WI38 (cell line): Measurements from ENCODE around the gene RNF220.

Source experiments
- H3K4me3 ChIP-seq: 2 replicates; pipeline ENCODE4 v1.5.1; 2011; ENCODE audit warnings: low read depth, mild to moderate bottlenecking, control low read depth, low read length
- TF ChIP-seq, protein P1 (sequence below): IDR thresholded peaks from 2 replicates; pipeline ENCODE4 v1.5.1; 2012; ENCODE audit warnings: low read depth, mild to moderate bottlenecking, control low read depth, low read length

RNF220 gene

GRCh38 chr1:44505210-44505993 is 100.3 kb downstream of the RNF220 start:
- H3K4me3 ChIP-seq: no peak overlapping the region
- TF ChIP-seq, protein P1, sequence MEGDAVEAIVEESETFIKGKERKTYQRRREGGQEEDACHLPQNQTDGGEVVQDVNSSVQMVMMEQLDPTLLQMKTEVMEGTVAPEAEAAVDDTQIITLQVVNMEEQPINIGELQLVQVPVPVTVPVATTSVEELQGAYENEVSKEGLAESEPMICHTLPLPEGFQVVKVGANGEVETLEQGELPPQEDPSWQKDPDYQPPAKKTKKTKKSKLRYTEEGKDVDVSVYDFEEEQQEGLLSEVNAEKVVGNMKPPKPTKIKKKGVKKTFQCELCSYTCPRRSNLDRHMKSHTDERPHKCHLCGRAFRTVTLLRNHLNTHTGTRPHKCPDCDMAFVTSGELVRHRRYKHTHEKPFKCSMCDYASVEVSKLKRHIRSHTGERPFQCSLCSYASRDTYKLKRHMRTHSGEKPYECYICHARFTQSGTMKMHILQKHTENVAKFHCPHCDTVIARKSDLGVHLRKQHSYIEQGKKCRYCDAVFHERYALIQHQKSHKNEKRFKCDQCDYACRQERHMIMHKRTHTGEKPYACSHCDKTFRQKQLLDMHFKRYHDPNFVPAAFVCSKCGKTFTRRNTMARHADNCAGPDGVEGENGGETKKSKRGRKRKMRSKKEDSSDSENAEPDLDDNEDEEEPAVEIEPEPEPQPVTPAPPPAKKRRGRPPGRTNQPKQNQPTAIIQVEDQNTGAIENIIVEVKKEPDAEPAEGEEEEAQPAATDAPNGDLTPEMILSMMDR: no peak

DNA sequence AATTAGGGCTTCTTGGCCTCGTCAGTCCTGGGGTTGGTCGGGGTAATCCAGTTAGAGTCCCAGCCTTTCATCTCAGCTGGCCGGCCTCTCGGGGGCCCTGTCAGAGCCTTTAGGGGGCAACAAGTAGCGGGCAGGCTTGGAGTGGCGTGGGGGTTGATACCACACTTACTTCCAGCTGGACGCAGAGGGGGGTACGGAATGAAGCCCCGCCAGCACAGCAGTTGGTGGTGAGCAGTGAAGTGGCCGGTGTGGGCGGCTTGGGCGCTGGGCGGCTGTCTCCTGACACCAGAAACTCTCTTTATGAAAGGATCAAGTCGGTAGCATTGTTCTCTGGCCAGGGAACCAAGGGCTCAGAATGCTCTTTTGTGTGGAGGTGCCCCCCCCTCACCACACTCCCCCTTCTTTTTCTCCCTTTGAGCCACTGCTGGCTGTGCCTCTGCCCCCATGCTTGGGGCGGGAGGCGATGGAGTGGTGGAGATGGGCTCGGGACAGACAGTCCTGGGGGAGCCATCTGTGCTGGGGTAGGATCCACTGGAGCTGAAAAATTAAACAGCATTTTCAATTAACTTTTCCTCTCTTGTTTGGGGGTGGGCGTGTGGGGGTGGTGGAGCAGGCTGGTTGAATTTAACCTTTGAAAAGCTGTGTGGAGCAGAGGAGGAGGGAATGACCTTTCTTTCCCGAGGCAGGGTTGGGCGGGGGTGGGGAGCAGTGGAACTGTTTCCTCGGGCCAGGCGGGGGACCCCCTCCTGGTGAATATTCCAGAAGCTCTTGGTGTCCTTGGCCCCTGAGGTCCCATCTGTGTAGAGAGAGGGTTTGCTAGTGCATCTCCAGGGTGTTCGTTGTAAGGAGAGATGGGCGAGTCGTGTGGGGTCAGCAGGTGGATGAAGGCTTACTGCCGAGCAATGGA is 102.7 kb downstream of the RNF220 start:
- TF ChIP-seq, protein P1: no peak
- no peak overlapping the region for H3K4me3 ChIP-seq

GRCh38 chr1:44508397-44508745 is 103.3 kb downstream of the RNF220 start:
- TF ChIP-seq, protein P1: no peak
- H3K4me3 ChIP-seq: no peak overlapping the region

DNA sequence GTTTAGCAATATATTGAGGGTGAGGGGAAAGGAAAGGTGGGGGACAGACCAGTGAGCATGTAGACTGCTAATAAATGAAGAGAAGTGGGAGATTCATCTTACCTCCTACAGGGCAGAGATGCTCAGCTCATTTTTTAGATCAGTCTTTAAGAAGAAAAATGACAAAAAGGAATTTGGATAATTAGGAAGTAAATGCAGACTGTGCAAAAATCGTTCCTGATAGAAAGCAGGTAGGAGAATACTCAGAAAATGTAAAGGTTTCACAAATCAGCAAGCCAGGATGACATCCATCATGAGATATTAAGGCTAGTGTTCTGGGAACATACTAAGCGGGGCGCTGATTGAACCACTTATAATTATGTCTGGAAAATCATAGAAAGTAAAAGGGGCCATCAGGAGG is 106.3 kb downstream of the RNF220 start:
- H3K4me3 ChIP-seq: no peak overlapping the region
- TF ChIP-seq, protein P1: no peak

DNA sequence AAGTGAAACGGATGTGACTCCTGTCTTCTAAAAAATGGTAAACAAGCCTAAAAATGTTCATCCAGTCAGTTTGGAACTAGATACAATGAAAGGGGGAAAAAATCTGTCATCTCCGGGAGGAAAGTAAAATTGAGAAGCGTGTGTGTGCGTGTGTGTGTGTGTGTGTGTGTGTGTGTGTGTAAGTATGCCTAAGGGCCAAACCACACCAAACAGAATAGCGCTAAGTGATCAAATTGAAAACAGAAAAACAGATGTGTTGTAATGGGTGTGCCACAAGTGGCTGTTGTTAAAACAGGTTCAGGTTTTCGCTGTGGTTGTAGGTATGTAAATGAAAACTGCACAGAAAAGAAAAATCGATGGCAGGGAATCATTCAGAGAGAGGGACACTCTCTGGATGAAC is 106.7 kb downstream of the RNF220 start:
- TF ChIP-seq, protein P1: no peak

GRCh38 chr1:44512313-44512885 is 107.3 kb downstream of the RNF220 start:
- TF ChIP-seq, protein P1: no peak
- no peak overlapping the region for H3K4me3 ChIP-seq

More for the DNA sequence above, 106.7 kb downstream of the RNF220 start:
- H3K4me3 ChIP-seq: no peak overlapping the region
